Activated CD4-positive, alpha-beta T cell treated with anti-CD3 and anti-CD28 coated beads, Interleukin-2, amount 50 U/mL, for 24 hours (primary cell): ENCODE measurements around the gene LTBP2.
A peak's percentile ranks its signal among the peaks of the same experiment; 100 is the strongest.

Source experiments
- DNase-seq, 2 donors: peaks; one replicate each; pipeline ENCODE4 v3.0.0-alpha.2; 2020; ENCODE audit warnings: low read depth in 1 of 2, low spot score in 1 of 2

LTBP2 gene

GRCh38 chr14:74613211-74613914, 1.3 kb upstream of the LTBP2 start:
- DNase-seq, result no peak

- peak; percentile 66 to 67 for DNase-seq
Observed at GRCh38 chr14:74612350-74613021, 449 bp upstream of the LTBP2 start.

- DNase-seq, result no peak
Observed at GRCh38 chr14:74610866-74611649, 979 bp downstream of the LTBP2 start.

- DNase-seq, result no peak
Observed at GRCh38 chr14:74610199-74610865, 1.7 kb downstream of the LTBP2 start.

- no peak for DNase-seq
Observed at GRCh38 chr14:74609721-74610120, 2.3 kb downstream of the LTBP2 start.

GRCh38 chr14:74608959-74609611, 3.0 kb downstream of the LTBP2 start:
- peak; percentile 80 to 88 for DNase-seq

- DNase-seq, result no peak
Observed at GRCh38 chr14:74606727-74607126, 5.3 kb downstream of the LTBP2 start.

GRCh38 chr14:74605531-74606223, 6.4 kb downstream of the LTBP2 start:
- DNase-seq, result no peak

- no peak for DNase-seq
Observed at GRCh38 chr14:74604911-74605310, 7.1 kb downstream of the LTBP2 start.

- DNase-seq, result no peak
Observed at GRCh38 chr14:74604157-74604556, 7.9 kb downstream of the LTBP2 start.

GRCh38 chr14:74601982-74602381, 10.1 kb downstream of the LTBP2 start:
- DNase-seq, result no peak

- no peak for DNase-seq
Observed at GRCh38 chr14:74599946-74600345, 12.1 kb downstream of the LTBP2 start.

- no peak for DNase-seq
Observed at GRCh38 chr14:74599321-74599761, 12.7 kb downstream of the LTBP2 start.

- DNase-seq, result no peak
Observed at GRCh38 chr14:74596741-74597450, 15.1 kb downstream of the LTBP2 start.

- DNase-seq, result no peak
Observed at GRCh38 chr14:74595006-74595735, 16.9 kb downstream of the LTBP2 start.

- DNase-seq, result no peak
Observed at GRCh38 chr14:74594606-74595005, 17.4 kb downstream of the LTBP2 start.

GRCh38 chr14:74594029-74594428, 18.0 kb downstream of the LTBP2 start:
- no peak for DNase-seq

- no peak for DNase-seq
Observed at GRCh38 chr14:74593241-74593953, 18.6 kb downstream of the LTBP2 start.
